CD4-positive, alpha-beta T cell treated with Interleukin-12 subunit alpha and Interleukin-12 subunit beta, for 1 hour (primary cell): Measurements from ENCODE around the gene CA5B.
A peak's percentile ranks its signal among the peaks of the same experiment; 100 is the strongest.
"Not testable (repeated sequence)": the region's sequence is repeated elsewhere in the genome, so short reads cannot be mapped to it uniquely, and the experiment has no call there.

Experiments
- DNase-seq: peaks from one replicate; pipeline ENCODE4 v3.0.0-alpha.2; 2020

Gene CA5B

DNA sequence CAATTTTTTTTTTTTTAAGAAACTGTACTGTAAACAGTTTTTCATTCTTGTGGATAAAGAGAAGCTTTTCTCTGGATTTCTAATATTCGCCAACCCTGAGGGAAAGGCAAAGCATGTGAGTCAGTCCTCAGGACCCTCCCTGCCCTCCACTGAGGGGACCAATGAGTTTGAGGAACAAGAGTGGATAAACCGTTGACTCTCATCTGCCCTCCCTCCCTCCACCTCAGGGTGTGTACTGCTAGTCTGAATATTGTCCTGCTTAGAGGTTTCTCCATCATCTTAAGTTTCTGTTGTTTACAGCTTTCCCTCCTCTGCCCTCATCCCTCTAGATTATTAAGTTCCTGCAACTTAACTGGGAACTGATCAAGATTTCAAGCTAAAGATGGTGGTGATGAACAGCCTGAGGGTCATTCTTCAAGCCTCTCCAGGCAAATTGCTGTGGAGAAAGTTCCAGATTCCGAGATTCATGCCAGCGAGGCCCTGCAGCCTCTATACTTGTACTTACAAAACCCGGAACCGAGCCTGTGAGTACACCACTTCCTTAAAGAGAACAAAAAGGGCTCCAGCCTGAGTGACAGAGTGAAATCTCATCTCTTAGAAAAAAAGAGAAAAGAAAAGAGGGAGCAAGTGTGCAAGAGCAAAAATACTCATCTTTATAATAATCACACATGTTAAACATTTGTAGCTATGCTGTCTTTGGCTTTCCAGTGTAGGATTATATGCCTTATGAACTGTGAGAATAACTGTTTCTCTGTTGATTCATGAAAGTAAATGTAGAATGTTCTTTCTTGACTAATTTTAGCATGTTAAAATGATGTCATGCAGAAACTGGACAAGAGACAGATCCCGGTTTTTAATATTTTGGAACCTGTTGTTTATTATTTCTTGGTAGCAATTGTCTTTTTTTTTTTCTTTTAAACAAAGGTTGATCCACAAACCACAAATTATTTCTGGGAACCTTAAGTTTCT is 11.9 kb downstream of the CA5B start:
- peak; percentile 59 for DNase-seq

DNA sequence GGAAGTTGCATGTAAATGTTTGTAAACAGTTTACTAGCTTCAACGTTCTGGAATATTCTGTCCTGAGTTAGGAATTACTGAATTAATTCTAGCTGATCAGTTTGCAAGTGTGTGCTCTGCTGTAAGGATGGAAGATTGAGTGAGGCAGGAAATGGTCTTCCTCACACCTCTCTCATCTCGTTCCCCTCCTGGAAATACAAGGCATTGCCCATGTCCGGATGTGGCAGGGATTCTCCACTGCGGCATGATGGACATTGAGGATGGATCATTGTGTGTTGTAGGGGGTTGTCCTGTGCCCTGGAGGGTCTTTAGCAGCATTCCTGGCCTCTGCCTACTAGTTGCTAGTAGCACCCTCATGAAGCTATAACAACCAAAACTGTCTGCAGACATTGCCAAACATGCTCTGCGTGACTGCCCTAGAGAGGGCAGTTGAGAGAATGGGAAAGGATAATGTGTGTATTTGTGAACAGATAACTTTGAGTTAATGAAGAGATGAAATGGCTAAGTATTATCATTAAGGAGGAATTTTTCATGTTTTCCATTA is 12.6 kb downstream of the CA5B start:
- peak; percentile 47 for DNase-seq

DNA sequence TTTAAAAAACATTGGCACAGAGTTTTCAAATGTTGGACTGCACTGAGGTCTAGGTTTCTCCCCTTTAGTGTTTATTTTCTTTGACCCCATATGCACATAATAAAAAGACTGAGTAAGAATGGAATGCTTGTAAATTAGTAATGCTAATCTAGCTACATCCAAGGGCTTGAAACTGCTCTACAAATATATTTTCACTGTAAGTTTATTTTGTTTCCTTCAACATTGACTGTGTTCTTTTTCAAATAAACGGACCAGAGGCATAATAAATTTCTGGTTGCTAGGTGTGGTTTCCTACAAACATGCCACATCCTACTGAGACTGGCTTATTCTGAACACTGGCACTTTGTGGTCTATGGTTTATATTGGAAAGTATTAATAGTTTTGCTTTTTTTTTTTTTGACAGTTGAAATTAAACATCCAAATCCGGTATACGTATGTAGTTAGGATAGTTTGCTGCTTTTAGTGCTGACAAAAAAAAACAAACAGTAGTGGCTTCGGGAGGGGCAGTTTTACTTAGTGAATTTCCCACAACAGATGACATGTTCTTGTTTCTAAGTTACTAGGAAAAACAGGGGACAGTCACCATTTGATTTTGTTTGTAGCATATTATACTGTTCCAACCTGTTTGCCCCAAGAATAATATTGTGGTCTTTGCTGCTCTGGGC is 13.2 kb downstream of the CA5B start:
- DNase-seq, result peak; percentile 81

DNA sequence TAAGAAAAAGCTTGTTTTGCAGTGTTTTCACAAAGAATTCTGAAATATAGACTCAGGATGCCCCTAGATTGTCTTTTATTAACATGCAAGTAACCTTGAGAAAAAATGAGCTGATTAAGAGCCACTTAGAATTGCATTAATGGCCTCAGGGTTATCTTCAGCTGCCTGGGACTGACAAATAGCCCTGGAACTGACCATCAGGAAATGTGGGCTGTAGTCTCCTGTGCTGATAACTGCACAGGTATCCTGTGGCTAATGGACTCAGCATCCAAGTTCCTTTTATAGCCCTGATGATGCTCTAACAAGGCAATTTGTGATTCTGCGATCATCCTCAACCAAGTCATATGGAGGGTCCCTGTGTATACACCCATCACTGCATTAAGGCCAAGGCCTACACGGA is 17.0 kb downstream of the CA5B start:
- DNase-seq, result no peak

DNA sequence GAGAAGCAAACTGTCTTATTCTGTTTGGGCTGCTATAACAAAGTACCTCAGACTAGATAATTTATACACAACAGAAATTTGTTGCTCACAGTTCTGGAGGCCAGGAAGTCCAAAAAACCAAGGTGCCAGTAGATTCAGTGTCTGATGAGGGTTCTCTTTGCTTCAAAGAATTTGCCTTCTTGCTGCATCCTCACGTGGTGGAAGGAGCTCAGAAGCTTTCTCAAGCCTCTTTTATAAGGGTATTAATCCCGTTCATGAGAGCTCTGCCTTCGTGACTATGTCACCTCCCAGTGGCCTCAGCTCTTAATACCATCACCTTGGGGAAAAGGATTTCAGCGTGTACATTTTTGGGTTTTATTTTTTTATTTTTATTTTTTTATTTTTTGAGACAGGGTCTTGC is 20.1 kb downstream of the CA5B start:
- peak; percentile 66 for DNase-seq

DNA sequence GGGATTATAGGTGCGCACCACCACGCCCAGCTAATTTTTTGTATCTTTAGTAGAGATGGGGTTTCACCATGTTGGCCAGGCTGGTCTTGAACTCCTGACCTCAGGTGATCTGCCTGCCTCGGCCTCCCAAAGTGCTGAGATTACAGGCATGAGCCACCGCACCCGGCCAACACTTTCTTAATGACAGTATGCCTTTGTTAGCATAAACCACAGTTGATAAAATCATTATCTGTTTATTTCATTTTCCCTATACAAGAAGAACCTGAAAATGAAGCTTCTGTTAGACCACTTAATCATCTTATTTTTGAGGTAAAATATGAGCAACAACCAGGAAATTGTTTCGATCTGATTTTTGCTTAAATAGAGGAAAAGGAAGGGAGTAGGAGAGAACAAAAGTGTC is 21.8 kb downstream of the CA5B start:
- not testable (repeated sequence) for DNase-seq

DNA sequence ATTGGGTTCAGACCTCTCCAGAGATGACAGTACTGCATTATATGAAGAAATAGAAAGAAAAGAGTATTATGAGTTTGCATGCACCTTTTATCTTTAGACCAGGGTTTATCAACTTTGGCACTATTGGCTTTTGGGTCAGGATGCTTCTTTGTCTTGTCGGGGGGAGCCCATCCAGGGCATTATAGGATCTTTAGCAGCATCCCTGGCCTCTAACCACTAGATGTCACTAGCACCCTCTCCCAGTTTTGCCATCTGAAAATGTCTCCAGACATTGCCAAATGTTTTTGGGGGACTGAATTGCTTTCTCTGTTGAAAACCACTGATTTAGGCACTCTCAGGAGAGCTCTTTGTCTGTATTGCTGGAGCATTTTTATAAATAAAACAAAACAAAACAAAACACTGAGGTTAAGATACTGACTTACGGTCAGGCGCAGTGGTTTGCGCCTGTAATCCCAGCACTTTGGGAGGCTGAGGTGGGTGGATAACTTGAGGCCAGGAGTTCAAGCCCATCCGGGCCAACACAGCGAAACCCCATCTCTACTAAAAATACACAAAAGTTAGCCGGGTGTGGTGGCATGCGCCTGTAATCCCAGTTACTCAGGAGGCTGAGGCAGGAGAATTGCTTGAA is 23.6 kb downstream of the CA5B start:
- DNase-seq, result peak; percentile 57

DNA sequence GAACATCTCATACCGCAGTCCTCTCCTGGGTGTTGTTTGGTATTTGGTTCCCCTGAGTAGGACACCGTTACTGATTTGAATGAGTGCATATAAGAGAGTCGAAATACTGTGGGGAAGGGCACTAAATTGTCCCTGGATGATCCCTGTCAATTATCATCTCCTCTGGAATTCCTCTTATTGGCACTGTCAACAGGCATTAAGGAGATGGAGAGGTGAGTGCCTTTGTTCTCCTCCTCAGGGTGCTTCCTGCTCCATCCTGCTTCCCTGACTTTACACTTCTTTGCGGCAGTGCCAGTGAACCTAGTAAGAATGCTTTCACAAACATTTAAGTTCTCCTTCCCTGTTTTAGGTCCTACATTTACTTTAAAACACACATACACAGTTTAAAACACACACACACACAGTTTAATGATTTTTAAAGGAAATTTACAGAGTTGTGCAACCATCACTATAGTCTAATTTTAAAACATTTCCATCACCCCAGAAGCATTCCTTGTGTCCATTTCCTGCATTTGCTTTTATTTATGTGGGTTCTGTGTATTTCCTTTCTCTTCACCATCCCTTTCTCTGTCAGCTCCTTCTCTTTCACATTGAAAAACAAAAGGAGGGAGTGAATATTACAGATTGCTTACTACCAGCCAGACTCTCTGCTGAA is 31.4 kb downstream of the CA5B start:
- DNase-seq, result no peak

DNA sequence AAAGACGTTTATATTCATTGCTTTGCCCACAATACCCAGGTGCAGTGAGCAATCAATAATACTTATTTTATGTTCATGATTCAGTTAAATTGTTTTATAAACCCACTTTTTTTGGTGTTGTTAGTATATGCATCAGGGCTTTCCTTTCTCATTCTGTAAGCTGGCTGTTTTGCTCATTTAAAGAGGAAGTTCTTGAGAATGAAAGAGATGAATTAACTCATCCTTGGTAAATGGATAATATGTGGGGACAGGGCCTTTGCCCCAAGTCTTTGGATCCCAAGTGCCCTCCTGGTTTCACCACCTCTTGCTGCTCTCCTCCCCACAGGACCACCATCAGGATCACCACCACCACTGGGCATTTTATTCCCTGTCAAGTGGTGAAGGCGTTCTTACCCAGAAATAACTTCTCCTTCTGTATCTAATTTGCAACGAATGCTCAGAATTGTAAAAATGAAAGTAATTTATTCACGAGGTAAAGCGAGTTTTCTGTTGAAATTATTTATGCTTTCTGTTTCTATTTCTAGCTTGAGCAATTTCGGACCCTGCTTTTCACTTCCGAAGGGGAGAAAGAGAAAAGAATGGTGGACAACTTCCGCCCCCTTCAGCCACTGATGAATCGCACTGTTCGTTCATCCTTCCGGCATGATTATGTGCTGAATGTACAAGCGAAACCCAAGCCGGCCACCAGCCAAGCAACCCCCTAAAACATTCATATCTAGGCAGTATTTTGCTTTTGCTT is 44.1 kb downstream of the CA5B start:
- DNase-seq, result peak; percentile 46

DNA sequence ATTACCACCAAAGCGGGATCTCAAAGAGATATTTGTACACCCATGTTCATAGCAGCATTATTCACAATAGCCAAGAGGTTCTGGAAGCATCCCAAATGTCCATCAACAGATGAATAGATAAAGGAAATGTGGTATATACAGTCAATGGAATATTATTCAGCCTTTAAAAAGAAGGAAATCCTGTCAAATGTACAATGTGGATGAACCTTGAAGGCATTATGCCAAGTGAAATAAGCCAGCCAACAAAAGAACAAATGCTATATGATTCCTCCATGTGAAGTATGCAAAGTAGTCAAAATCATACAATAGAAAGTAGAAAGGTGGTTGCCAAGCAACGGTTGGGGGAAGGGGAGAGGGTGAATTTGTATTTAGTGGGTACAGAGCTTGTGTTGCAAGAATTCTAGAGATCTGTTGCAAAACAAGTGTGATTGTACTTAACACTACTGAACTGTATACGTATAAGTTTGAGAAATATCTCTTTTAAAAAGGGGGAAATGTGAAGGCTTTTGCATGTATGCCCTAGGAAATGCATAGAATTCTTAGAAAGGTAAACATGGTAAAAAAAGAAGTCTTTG is 47.2 kb downstream of the CA5B start:
- DNase-seq, result no peak

DNA sequence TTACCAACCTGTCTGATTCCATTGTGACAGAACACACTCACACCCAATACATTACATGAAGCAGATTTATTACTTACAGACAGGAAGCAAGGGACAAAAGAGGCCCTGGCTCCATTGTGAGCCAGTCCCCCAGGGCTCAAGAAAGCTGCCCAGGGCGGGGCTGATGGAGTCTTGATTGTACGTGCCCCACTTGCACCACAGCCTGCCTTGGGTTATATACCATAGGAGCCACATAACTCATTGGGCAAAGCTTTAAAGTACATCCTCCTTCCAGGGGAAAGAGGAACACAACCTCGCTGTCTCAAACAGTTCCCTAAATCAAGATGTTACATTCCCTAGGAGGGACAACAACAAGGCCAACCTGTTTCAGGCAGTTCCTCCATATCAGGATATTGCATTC is 48.8 kb downstream of the CA5B start:
- DNase-seq, result no peak

DNA sequence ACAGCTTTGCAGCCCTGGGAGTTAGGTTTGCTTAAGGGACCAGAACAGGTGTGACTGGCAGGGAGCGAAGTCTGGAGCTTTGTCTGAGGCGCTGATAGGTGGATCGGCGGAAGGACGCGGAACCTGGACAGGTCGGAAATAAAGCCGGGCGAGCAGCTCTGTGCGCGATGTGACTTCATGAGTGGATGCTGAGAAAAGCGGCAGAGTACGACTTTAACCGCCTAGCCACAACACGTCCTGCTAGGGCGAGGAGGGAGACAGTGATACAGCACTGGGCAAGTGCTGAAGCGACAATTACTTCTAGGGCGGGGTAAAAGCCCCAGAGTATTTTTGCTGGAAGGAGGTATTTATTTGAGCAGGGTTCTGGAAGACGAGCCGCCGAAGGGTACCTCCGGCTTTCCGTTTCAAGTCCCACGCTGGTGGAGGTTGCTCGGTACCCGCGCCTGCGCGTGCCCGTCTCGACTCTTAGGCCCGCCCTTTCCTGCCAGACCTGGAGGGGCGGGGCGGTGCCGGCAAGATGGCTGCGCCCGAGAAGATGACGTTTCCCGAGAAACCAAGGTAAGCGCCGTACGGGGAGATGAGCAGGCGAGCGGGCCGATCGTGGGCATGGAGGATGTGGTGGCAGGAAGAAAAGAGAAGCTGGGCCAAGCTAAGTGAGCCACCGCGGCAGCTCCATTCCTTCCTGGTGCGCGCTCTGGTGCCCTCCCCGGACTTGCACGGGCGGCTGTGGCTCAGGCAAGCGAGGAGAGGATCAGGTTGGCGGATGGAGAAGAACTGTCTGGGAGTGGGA is 52.1 kb downstream of the CA5B start, which contains the start of gene ZRSR2:
Gene ZRSR2, plus strand, starts transcription at position 506 of the 790 bp plus-strand sequence. Its CDS starts 12 bp downstream, at position 518.
- peak; percentile 88 for DNase-seq

DNA sequence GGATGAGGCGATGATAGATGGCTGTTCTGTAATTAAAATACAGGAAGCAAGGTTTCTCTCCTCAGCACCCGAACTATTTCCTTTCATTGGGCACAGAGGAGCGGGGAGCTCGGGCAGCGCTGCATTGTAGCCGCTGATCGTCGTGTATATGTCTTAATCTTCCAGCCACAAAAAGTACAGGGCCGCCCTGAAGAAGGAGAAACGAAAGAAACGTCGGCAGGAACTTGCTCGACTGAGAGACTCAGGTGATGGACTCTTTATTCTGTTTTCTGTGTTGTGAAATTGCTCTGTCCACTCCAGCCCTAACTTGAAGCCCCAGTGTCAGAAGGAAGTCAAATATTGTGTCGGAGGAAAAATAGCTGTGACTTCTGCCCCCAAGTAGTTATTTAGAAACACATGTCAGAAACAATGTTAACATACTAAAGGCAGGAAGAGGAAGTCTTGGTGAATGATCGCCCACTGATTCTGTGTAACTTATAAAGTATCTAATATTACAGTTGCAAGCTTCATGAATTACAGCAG is 52.8 kb downstream of the CA5B start:
- no peak for DNase-seq

DNA sequence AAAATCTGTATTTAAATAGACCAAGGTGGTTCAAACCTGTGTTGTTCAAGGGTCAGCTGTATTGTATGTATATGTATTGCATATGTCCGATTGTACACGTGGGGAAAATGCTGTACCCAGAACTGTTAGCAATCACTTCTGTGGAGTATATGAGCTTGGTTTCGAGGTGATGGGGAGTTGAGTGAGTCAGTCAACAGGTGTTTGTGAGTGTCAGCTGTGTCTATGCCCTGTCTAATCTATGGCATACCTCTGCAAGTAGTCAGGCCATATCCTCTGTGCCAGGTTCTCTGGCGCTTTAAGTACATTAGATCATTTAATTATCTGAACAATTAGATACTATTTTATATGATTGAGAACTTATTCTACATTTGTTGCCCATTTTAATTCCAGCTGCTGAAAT is 59.6 kb downstream of the CA5B start:
- no peak for DNase-seq

DNA sequence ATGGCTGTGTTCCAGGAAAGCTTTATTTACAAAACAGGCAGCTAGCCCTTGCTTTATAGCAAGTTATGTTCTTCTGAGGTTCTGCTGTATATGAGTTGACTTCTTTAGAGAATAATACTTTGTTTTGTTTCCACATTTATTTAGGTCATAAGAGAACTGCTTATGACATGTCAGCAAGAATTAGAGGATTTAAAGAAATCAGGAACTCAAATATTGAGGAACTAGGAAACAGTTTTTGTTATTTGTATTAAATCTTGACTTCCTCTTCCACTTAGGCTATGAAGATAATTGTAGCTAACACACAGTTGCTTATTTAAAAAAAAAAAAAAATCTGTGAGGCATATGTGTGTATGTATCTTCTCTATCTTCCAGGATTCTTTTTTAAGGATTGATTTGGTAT is 66.5 kb downstream of the CA5B start:
- DNase-seq, result no peak

DNA sequence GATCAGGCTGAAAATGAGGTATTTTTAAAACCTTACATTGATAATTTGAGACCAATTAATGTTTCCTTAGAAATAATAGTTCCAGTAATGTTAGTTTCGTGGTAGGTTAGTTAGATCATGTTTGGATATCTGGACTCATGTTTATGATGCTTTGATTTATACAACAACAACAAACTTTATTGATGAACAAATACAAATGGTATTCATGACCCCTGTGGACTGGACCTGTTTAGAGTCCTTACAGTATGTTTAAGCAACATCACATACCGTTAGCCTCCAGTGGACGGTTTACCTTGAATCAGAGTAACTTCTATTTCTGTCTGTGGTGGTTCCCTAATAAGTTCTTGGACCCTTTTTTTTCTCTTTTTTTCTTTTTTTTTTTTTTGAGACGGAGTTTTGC is 70.2 kb downstream of the CA5B start:
- no peak for DNase-seq

DNA sequence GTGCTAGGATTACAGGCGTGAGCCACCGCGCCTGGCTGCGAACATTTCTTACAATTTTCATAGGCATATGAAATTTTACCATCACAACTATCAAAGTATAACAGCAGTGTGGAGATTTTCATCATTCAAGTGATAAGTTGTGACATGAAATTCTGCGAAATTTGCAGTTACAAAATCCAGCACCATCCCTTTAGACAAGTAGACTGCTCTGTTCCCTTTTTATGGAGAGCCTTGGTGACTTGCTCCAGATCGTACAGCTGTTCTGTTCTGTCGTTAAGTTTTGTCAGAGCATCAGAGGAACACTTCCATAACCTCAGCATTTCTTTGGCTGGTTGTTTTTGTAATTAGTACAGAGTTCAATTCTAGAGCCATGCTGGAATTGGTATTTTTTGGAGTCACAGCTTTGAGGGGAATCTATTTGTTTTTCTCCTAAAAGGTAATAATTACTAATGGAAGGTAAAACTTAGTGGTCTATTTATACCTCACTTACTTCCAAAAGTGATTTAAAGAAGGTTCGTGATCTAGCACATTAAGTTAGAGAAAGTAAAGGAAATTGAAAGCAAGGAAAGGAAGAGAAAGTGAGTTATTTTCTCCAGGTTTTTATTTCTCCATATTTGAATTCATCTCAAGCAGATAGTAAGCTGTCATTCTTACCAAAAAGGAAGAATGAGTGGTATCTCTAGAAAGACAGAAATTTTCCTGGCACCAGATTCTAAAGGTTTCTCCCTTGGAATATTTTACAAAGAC is 74.3 kb downstream of the CA5B start:
- no peak for DNase-seq

DNA sequence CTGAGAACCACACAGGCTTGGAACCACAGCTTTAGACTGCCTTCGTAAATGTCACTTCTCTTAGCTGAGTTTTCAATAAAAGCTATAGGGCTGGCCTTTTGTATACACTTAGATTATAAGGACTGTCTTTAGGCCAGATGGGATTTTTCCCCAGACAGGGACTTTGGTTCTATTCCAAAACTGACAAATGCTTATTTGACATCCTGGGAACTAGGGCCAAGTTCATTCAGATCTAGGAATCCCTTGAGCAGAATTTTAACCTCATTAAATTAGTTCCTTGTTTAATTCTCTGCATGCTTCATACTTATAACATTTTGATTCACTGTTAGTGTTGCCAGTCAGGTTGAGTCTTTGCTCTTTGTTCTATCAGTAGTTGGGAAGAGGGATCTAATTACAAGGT is 75.3 kb downstream of the CA5B start:
- no peak for DNase-seq

DNA sequence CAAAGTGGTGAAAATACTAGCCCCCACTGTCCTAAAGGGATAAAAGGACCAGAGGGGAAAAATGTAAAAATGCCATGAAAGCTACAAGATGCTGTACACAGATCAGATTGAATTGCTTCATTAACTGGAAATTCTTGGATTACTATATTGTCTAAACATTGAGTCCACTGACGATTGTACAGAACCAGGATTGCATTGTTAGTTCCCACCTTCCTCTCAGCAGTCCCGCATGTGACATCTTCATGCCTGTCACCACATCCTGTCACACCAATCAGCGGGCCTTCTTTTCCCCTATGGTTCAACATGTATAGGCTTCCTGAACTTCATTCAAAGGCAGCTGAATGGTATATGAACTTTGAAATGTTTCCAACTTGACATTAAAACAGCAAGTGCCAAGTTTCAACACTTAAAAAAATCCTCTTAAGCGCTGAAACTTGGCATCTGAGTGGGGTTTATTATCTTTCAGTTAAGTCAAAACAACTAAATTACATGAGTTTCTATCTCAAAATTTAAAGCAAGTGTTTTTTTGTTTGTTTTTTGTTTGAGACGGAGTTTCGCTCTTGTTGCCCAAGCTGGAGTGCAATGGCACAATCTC is 76.8 kb downstream of the CA5B start:
- no peak for DNase-seq
